HepG2 (cell line): Measurements from ENCODE around the gene SMYD2. TPM values are rescaled to one million over a fixed set of nuclear protein-coding genes. Genes with fewer than 3 reads are reported as not detected.

Source experiments
- ATAC-seq: fragments of 200-7000 bp; cut with Tn5 transposase; 3 replicates; pipeline ENCODE4 v1.9.1; 2020; ENCODE audit warnings: mild to moderate bottlenecking, moderate library complexity
- BruUV-seq: library from RNA; stranded (reverse); fragments of 400-500 nt; replicated peaks from 2 replicates; lab custom pipeline; 2021; lab: Mats Ljungman, UMichigan
- CTCF ChIA-PET: fragments of 300-600 bp; formaldehyde crosslinking; extraction: SDS; loops from one replicate; lab custom pipeline; 2021; ENCODE audit warnings: low total read pairs, inconsistent platforms, low intra/inter-chr PET ratio; lab: Yijun Ruan, JAX
- POLR2A ChIA-PET: fragments of 350-600 bp; sonication (Branson Sonifier 250); formaldehyde crosslinking; loops from one replicate; lab custom pipeline; 2020; ENCODE audit warnings: antibody characterized with exemption, inconsistent platforms; lab: Yijun Ruan, JAX
- DNase-seq: peaks from one replicate; pipeline ENCODE4 v3.0.0-alpha.2; 2015; ENCODE audit warnings: low spot score
- FAIRE-seq: peaks from 3 replicates; lab custom pipeline; 2011; peaks lifted over from hg19 to GRCh38; lab: Jason Lieb, UNC
- H2AFZ ChIP-seq: one replicate; pipeline ENCODE4 v1.6.1; 2011; ENCODE audit warnings: low read length, inconsistent platforms
- H3K27ac ChIP-seq: fragments of 300-600 bp; 3 replicates; pipeline ENCODE4 v1.8.0; 2011; ENCODE audit warnings: mixed run types, mild to moderate bottlenecking, mixed read lengths, low read length, inconsistent platforms; ENCODE audit not compliant: insufficient read depth; ENCODE audit errors: extremely low read length
- H3K27me3 ChIP-seq, 2 experiments: fragments of 200-600 bp in 1 of 2; 2 replicates in 1 of 2; 3 replicates in 1 of 2; pipeline versions ENCODE4 v1.6.0 to v1.8.0; 2011; ENCODE audit warnings: low read length in 2 of 2, mild to moderate bottlenecking in 2 of 2, moderate library complexity in 2 of 2, inconsistent platforms in 1 of 2; ENCODE audit not compliant: insufficient read depth in 2 of 2, control insufficient read depth in 1 of 2
- H3K36me3 ChIP-seq, 2 experiments: fragments of 200-600 bp in 1 of 2; replicated peaks in 1 of 2; 2 replicates in 1 of 2; 3 replicates in 1 of 2; pipeline versions ENCODE4 v1.5.1 to v1.8.0; 2011; ENCODE audit warnings: low read length in 2 of 2, inconsistent platforms in 1 of 2; ENCODE audit not compliant: insufficient read depth in 2 of 2, control insufficient read depth in 1 of 2
- H3K4me1 ChIP-seq: 2 replicates; pipeline ENCODE4 v1.5.1; 2012; ENCODE audit warnings: low read length, inconsistent platforms; ENCODE audit not compliant: insufficient read depth
- H3K4me2 ChIP-seq: 2 replicates; pipeline ENCODE4 v1.6.0; 2011; ENCODE audit warnings: low read depth, low read length, inconsistent platforms
- H3K4me3 ChIP-seq, 3 experiments: fragments of 200-600 bp in 1 of 3; sonication (generic), shearing (Covaris generic) in 1 of 3; replicated peaks in 1 of 3; 2 replicates each; pipeline ENCODE4 v1.5.1; 2011 to 2016; ENCODE audit warnings: low read length in 3 of 3, inconsistent platforms in 2 of 3, low read depth in 2 of 3, mild to moderate bottlenecking in 2 of 3, control low read depth in 1 of 3, mixed read lengths in 1 of 3; ENCODE audit not compliant: insufficient read depth in 1 of 3
- H3K79me2 ChIP-seq: one replicate; pipeline ENCODE4 v1.6.1; 2011; ENCODE audit warnings: low read length, inconsistent platforms; ENCODE audit not compliant: insufficient read depth
- H3K9ac ChIP-seq: 2 replicates; pipeline ENCODE4 v1.6.0; 2011; ENCODE audit warnings: mild to moderate bottlenecking, low read depth, low read length, inconsistent platforms; ENCODE audit not compliant: insufficient read depth
- H3K9me3 ChIP-seq: 2 replicates; pipeline ENCODE4 v1.5.1; 2012; ENCODE audit warnings: mild to moderate bottlenecking, low read length
- H4K20me1 ChIP-seq: 2 replicates; pipeline ENCODE4 v1.6.0; 2011; ENCODE audit warnings: inconsistent platforms, mild to moderate bottlenecking, low read length, moderate library complexity; ENCODE audit not compliant: insufficient read depth
- HDAC1 ChIP-seq: sonication (generic); formaldehyde crosslinking; IDR thresholded peaks from 2 replicates; pipeline ENCODE4 v1.5.1; 2020; ENCODE audit warnings: mild to moderate bottlenecking, missing genetic modification reagents
- MED13 ChIP-seq: sonication (generic); formaldehyde crosslinking; IDR thresholded peaks from 2 replicates; pipeline ENCODE4 v1.5.0; 2020; ENCODE audit warnings: missing genetic modification reagents
- NBN ChIP-seq: fragments of 450-650 bp; conservative IDR thresholded peaks from 2 replicates; pipeline ENCODE4 v1.6.1; 2017
- ZFP36L2 ChIP-seq: sonication (generic); formaldehyde crosslinking; IDR thresholded peaks from 2 replicates; pipeline ENCODE4 v1.4.0; 2020; ENCODE audit warnings: missing genetic modification reagents
- ZNF20 ChIP-seq: sonication (generic); formaldehyde crosslinking; IDR thresholded peaks from 2 replicates; pipeline ENCODE4 v1.4.0; 2020; ENCODE audit warnings: mild to moderate bottlenecking, moderate library complexity, missing genetic modification reagents
- ZNF354B ChIP-seq: sonication (generic); formaldehyde crosslinking; IDR thresholded peaks from 2 replicates; pipeline ENCODE4 v1.8.0; 2022; ENCODE audit warnings: mild to moderate bottlenecking, missing genetic modification reagents
- WGBS: methylation state at CpG from one replicate; pipeline ENCODE4 v1.1.6; 2017; ENCODE audit warnings: low lambda C conversion rate; 5-methylcytosine and 5-hydroxymethylcytosine counted together
- in situ Hi-C: cut with HindIII; loops from 2 replicates; pipeline ENCODE4 v1.10.0; 2017; ENCODE audit warnings: low pct_unique_long_range_greater_than_20kb; ENCODE audit not compliant: extremely low pct_ligation_motif_present
- intact Hi-C: fragments of 100-400 bp; cut with micrococcal nuclease; formaldehyde crosslinking; loops from one replicate; pipeline ENCODE4 v1.10.0; 2022; ENCODE audit not compliant: unreplicated experiment
- polyA plus RNA-seq, 8 experiments: library from polyadenylated mRNA; depleted of rRNA in 3 of 8; stranded (reverse) in 7 of 8; unstranded in 1 of 8; fragments of >200 nt; fragmentation: Illumina TruSeq in 4 of 8; extraction: Trizol in 4 of 8; gene quantifications; 2 replicates each; pipeline versions ENCODE4 v1.2.1 to v1.2.3, GENCODE V29; 2011 to 2016; ENCODE audit warnings: low read depth in 4 of 8, missing spikeins in 1 of 8, mixed read lengths in 1 of 8; ENCODE audit not compliant: insufficient read depth in 1 of 8
- total RNA-seq, 5 experiments: library from RNA; depleted of rRNA; stranded (reverse); fragments of >200 nt; fragmentation: Illumina TruSeq; extraction: Trizol; gene quantifications; 2 replicates each; pipeline ENCODE4 v1.2.3, GENCODE V29; 2016; ENCODE audit warnings: low read depth in 1 of 5
- TF ChIP-seq, protein P1 (sequence below): sonication (generic); formaldehyde crosslinking; IDR thresholded peaks from 2 replicates; pipeline ENCODE4 v1.5.0; 2020; ENCODE audit warnings: mild to moderate bottlenecking, missing genetic modification reagents

SMYD2 gene
- total and polyA plus RNA-seq, 2 of the 13 experiments (the other 11 are each of a cell fraction or from before 2014, with no cell fraction given): 72.7 to 139 TPM

DNA sequence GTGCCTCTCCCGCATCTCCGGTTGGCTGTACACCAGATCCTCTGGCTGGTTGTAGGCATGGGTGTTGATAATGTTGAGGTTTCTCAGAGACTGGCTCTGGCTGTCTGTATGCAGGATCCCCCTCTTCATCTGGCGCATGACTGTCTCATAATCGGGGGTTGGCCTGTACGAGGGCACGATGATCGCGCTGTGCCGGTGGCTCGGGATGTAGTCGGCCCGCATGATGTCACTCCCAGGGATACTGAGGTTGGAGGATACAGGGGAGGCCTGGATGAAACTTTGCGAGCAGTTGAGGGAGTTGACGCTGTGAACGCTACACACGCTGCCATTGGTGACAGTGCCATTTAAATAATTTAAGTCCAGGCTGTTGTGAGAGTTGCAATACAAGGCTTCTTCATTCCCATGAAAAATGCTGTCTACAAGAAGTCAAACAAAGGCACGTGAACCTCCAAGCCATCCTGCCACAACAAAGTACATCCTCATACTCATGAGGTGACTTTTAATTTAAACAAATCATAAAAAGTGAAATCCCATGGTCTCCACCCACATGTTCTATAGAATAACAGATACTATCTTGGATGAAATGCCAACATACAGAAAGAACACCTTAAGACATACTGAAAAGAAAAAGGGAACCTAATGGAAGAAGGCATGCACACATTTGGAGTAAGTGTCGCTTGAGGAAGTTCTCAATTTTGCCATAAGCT is 103.6 kb downstream of the SMYD2 start (continued):
- TF ChIP-seq ZFP36L2 (CRISPR knock-in tag) (no peak), NBN (no peak)
- TF ChIP-seq, protein P1, sequence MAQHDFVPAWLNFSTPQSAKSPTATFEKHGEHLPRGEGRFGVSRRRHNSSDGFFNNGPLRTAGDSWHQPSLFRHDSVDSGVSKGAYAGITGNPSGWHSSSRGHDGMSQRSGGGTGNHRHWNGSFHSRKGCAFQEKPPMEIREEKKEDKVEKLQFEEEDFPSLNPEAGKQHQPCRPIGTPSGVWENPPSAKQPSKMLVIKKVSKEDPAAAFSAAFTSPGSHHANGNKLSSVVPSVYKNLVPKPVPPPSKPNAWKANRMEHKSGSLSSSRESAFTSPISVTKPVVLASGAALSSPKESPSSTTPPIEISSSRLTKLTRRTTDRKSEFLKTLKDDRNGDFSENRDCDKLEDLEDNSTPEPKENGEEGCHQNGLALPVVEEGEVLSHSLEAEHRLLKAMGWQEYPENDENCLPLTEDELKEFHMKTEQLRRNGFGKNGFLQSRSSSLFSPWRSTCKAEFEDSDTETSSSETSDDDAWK: no peak

DNA sequence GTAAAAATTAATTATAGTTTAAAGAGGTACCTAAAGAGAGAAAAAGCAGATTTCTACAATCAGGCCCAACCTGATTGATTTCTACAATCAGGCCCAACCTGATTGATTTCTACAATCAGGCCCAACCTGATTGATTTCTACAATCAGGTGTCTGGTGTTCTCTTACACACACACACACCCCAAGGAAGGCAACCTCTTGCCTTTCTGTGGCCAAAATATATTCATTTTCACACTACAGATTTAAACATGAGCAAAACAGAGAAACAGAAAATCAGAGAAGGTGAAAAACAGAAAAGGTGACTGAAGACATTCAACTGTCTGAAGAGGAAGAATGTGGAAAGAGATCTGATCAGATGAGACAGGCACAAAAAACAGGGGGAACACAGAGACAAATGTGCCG is 104.5 kb downstream of the SMYD2 start:
- Histone ChIP-seq H2AFZ (no peak overlapping the region), H3K27ac (no peak overlapping the region), H3K4me2 (no peak overlapping the region), H3K4me3 (no peak overlapping the region), H3K27me3 (no peaks in the 10 kb centered on the region), H3K4me1 (no peaks in the 10 kb centered on the region), H3K79me2 (no peaks in the 10 kb centered on the region), H3K36me3 (peaks cover 7 to 13% of the 10 kb centered on the region in 2 experiments; a peak in 4 of 5 replicates), H3K9me3 (no peaks in the 10 kb centered on the region), H4K20me1 (no peaks in the 10 kb centered on the region), H3K9ac (no peak overlapping the region)
- BruUV-seq: no TSS peak
- TF ChIP-seq HDAC1 (CRISPR knock-in tag) (no peak), ZNF20 (no peak), ZNF354B (CRISPR knock-in tag) (no peak), MED13 (CRISPR knock-in tag) (no peak)
- DNase-seq (no peak), ATAC-seq (no peak), FAIRE-seq (no peak)
- in situ Hi-C loops (no loop called here), intact Hi-C loops (no loop called here)
- 86% methylated on average over 1 of the region's 1 CpG for WGBS
- POLR2A ChIA-PET: no interaction called here
- CTCF ChIA-PET: no interaction called here
